Uterus (tissue), 2 donors: ENCODE measurements around the gene TOX2.

ENCODE experiments used
- CTCF ChIP-seq, 4 experiments: fragments of 200-600 bp in 2 of 4; fragments of 450-650 bp in 2 of 4; sonication (generic) in 2 of 4; IDR thresholded peaks; one replicate each; pipeline ENCODE4 v1.5.1; 2016 to 2019; ENCODE audit warnings: antibody characterized with exemption in 4 of 4, mild to moderate bottlenecking in 2 of 4, moderate library complexity in 1 of 4
- POLR2A ChIP-seq, 2 donors: fragments of 450-650 bp; IDR thresholded peaks; one replicate each; pipeline ENCODE4 v1.6.1; 2016; ENCODE audit warnings: antibody characterized with exemption in 2 of 2, mild to moderate bottlenecking in 1 of 2, moderate library complexity in 1 of 2

GRCh38 chr20:44006126-44006525 lies 91.5 kb downstream of the TOX2 start:
- TF ChIP-seq CTCF (IDR thresholded peaks at IDR 0.05) (no peak), POLR2A (IDR thresholded peaks at IDR 0.05) (no peak)
